Skeletal muscle satellite cell (primary cell): ENCODE data around the gene RASSF1.

Experiments
- H3K27me3 ChIP-seq: 2 replicates; pipeline ENCODE4 v1.7.0; 2013; ENCODE audit warnings: low read length; ENCODE audit not compliant: control insufficient read depth, insufficient read depth
- H3K36me3 ChIP-seq: 2 replicates; pipeline ENCODE4 v1.7.0; 2013; ENCODE audit warnings: mild to moderate bottlenecking, control low read depth, low read length; ENCODE audit not compliant: insufficient read depth
- H3K4me1 ChIP-seq: 2 replicates; pipeline ENCODE4 v1.7.0; 2013; ENCODE audit warnings: low read length; ENCODE audit not compliant: control insufficient read depth, insufficient read depth
- H3K4me2 ChIP-seq: 2 replicates; pipeline ENCODE4 v1.7.0; 2013; ENCODE audit warnings: mild to moderate bottlenecking, low read length
- H3K4me3 ChIP-seq: 2 replicates; pipeline ENCODE4 v1.7.0; 2013; ENCODE audit warnings: low read length
- H3K9ac ChIP-seq: 2 replicates; pipeline ENCODE4 v1.7.0; 2013; ENCODE audit warnings: mild to moderate bottlenecking, low read depth, low read length, moderate library complexity
- H3K9me3 ChIP-seq: replicated peaks from 2 replicates; pipeline ENCODE4 v1.7.0; 2013; ENCODE audit warnings: mild to moderate bottlenecking, control low read depth, low read length

RASSF1 gene

GRCh38 chr3:50340147-50340447 lies 539 bp downstream of the RASSF1 start:
- H3K36me3 ChIP-seq: no peaks in the 10 kb centered on the region
- peak overlapping the region; percentile 81 for H3K4me2 ChIP-seq
- H3K27me3 ChIP-seq: no peaks in the 10 kb centered on the region
- H3K9me3 ChIP-seq: no peaks in the 10 kb centered on the region
- peak overlapping the region; percentile 79 for H3K4me3 ChIP-seq
- peak overlapping the region; percentile 82 for H3K9ac ChIP-seq
- H3K4me1 ChIP-seq: peaks cover 49% of the 10 kb centered on the region

DNA sequence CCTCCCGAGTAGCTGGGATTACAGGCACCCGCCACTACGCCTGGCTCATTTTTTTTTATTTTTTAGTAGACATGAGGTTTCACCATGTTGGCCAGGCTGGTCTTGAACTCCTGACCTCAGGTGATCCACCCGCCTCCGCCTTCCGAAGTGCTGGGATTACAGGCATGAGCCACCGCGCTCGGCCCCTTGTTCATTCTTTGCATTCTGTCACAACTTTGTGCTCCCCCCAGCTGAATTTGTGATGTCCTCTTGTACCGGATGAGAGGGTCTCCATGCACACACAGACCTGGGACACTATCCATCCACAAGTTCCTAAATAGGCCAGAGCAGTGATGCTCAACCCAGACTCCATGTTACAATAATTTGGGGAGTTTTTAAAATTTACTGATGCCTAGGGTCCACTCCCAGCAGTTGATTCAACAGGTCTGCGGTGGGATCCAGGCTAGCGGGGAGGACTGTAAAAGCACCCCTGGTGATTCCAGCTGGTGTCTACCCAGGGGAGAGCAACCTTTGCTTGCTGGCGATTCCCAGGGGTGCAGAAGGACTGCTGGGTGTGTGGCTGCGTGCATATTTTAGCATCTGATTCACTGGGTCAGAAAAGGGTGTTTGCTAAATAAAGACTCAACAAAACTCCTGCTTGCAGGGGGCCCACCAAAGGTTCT lies 1.0 kb downstream of the RASSF1 start:
- H3K4me1 ChIP-seq: peaks cover 53% of the 10 kb centered on the region
- H3K36me3 ChIP-seq: no peaks in the 10 kb centered on the region
- peak overlapping the region; percentile 79 for H3K4me3 ChIP-seq
- no peaks in the 10 kb centered on the region for H3K27me3 ChIP-seq
- no peaks in the 10 kb centered on the region for H3K9me3 ChIP-seq
- H3K9ac ChIP-seq: peak overlapping the region; percentile 82
- H3K4me2 ChIP-seq: peak overlapping the region; percentile 81

- Histone ChIP-seq H3K9ac (no peak overlapping the region), H3K4me3 (peak overlapping the region; percentile 21), H3K27me3 (no peaks in the 10 kb centered on the region), H3K4me2 (peak overlapping the region; percentile 81), H3K36me3 (no peaks in the 10 kb centered on the region), H3K4me1 (peaks cover 60% of the 10 kb centered on the region), H3K9me3 (no peaks in the 10 kb centered on the region)
These were observed 1.7 kb downstream of the RASSF1 start for GRCh38 chr3:50338965-50339364.

GRCh38 chr3:50337175-50337861 lies 3.3 kb downstream of the RASSF1 start:
- peak overlapping the region; percentile 98 for H3K4me3 ChIP-seq
- H3K4me1 ChIP-seq: peaks cover 69% of the 10 kb centered on the region
- no peaks in the 10 kb centered on the region for H3K36me3 ChIP-seq
- no peaks in the 10 kb centered on the region for H3K27me3 ChIP-seq
- peak overlapping the region; percentile 81 for H3K4me2 ChIP-seq
- peak overlapping the region; percentile 94 for H3K9ac ChIP-seq
- H3K9me3 ChIP-seq: no peaks in the 10 kb centered on the region

DNA sequence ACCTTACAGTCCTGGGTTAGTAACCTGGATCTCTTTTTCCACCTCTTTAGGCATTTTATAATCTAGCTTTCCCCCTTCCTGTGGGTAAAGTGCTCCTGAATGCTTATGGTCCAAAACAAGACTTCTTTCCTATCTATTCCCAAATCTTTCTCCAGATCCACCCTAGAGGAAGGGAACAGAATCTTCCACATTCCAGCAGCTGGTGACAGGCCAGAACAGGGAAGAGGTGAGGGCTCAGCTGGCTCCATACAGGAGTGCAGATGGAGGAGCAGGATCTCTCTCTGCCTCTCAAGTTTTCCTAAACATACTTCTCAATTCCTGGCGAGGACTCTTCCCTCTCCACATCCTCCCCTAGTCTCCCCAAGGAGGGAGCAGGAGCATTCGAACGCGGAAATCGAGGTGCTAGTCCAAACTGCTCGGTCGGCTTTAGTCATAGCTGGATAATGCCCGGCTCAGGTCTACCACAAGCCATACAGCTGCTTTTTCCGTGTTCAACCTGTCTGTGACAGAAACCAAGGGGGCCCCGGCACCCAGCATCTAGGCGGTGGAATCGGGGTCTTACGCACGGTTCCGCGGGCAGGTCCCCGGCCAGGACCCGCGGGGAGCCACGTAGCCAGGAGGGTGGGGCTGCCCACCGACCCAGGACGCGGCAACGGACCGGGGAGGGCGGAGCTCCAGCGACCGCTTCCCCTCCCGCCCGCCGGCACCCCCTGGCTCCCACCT lies 4.0 kb downstream of the RASSF1 start:
- Histone ChIP-seq H3K27me3 (no peaks in the 10 kb centered on the region), H3K4me1 (peaks cover 68% of the 10 kb centered on the region), H3K9ac (peak overlapping the region; percentile 94), H3K9me3 (no peaks in the 10 kb centered on the region), H3K4me2 (peak overlapping the region; percentile 81), H3K36me3 (peaks cover 7% of the 10 kb centered on the region), H3K4me3 (peak overlapping the region; percentile 98)

- Histone ChIP-seq H3K27me3 (no peaks in the 10 kb centered on the region), H3K4me1 (peaks cover 48% of the 10 kb centered on the region), H3K4me2 (peak overlapping the region; percentile 60), H3K9me3 (no peaks in the 10 kb centered on the region), H3K4me3 (peak overlapping the region; percentile 2), H3K9ac (peak overlapping the region; percentile 32), H3K36me3 (peaks cover 28% of the 10 kb centered on the region)
These were observed 6.1 kb downstream of the RASSF1 start for GRCh38 chr3:50334339-50335075.

- peak overlapping the region; percentile 60 for H3K4me2 ChIP-seq
- H3K9ac ChIP-seq: peak overlapping the region; percentile 32
- H3K9me3 ChIP-seq: no peaks in the 10 kb centered on the region
- peaks cover 45% of the 10 kb centered on the region for H3K4me1 ChIP-seq
- H3K27me3 ChIP-seq: no peaks in the 10 kb centered on the region
- H3K4me3 ChIP-seq: no peak overlapping the region
- H3K36me3 ChIP-seq: peaks cover 33% of the 10 kb centered on the region
These were observed 6.8 kb downstream of the RASSF1 start for GRCh38 chr3:50333744-50334328.

DNA sequence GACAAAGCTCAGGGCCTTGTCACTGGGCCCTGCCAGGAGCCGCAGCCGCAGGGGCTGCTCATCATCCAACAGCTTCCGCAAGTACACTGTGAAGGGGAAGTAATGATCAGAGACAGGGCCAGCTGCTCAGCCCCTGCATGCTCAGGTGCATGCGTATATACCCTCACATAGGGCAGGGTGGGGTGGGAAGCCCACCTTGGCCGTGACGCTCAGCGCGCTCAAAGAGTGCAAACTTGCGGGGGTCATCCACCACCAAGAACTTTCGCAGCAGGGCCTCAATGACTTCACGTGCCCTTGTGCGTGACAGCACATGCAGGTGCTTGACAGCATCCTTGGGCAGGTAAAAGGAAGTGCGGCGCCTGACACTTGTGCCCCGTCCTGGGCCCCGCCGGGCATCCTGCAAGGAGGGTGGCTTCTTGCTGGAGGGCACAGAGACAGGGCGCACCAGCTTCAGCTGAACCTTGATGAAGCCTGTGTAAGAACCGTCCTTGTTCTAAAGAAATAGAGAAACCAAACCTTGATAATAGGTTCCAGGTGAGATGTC lies 9.2 kb downstream of the RASSF1 start:
- Histone ChIP-seq H3K9me3 (no peaks in the 10 kb centered on the region), H3K9ac (no peak overlapping the region), H3K4me3 (no peak overlapping the region), H3K4me2 (no peak overlapping the region), H3K4me1 (peaks cover 47% of the 10 kb centered on the region), H3K27me3 (no peaks in the 10 kb centered on the region), H3K36me3 (peaks cover 33% of the 10 kb centered on the region)

- no peak overlapping the region for H3K9ac ChIP-seq
- H3K9me3 ChIP-seq: no peaks in the 10 kb centered on the region
- H3K27me3 ChIP-seq: no peaks in the 10 kb centered on the region
- no peak overlapping the region for H3K4me2 ChIP-seq
- H3K4me1 ChIP-seq: peaks cover 37% of the 10 kb centered on the region
- H3K4me3 ChIP-seq: no peak overlapping the region
- H3K36me3 ChIP-seq: peaks cover 39% of the 10 kb centered on the region
These were observed 10.3 kb downstream of the RASSF1 start for GRCh38 chr3:50330330-50330729.

- Histone ChIP-seq H3K4me3 (peak within 1 kb of the TSS; percentile 92), H3K9ac (peak within 1 kb of the TSS; percentile 96), H3K27me3 (no peaks in the 10 kb centered on the region), H3K4me2 (peak within 1 kb of the TSS; percentile 99), H3K9me3 (no peaks in the 10 kb centered on the region), H3K36me3 (peaks cover 39% of the 10 kb centered on the region), H3K4me1 (peaks cover 15% of the 10 kb centered on the region)
These were observed 12.5 kb downstream of the RASSF1 start, which contains the start of gene TUSC2 for GRCh38 chr3:50327943-50328691. TSS of gene TUSC2 (minus strand) at chr3:50328223. CDS start at chr3:50328099, 124 bp downstream.
